Colonic mucosa (tissue), 4 donors: ENCODE measurements around the gene IFT74. TPM values are rescaled to one million over a fixed set of nuclear protein-coding genes. Genes with fewer than 3 reads are reported as not detected.
A peak's percentile ranks its signal among the peaks of the same experiment; 100 is the strongest.

Source experiments
- DNase-seq: peaks from one replicate; pipeline ENCODE4 v3.0.0-alpha.2; 2020
- H3K27ac ChIP-seq: fragments of 200-600 bp; one replicate; pipeline ENCODE4 v1.8.0; 2021
- H3K27me3 ChIP-seq: fragments of 200-600 bp; one replicate; pipeline ENCODE4 v1.8.0; 2021
- H3K36me3 ChIP-seq: fragments of 200-600 bp; one replicate; pipeline ENCODE4 v1.8.0; 2021
- H3K4me1 ChIP-seq: fragments of 200-600 bp; one replicate; pipeline ENCODE4 v1.8.0; 2021; ENCODE audit warnings: mild to moderate bottlenecking
- H3K4me3 ChIP-seq: fragments of 200-600 bp; one replicate; pipeline ENCODE4 v1.8.0; 2021
- H3K9ac ChIP-seq, 2 donors: one replicate each; pipeline ENCODE4 v1.7.0; 2013; ENCODE audit warnings: control low read depth in 2 of 2, low read depth in 2 of 2, low read length in 2 of 2
- H3K9me3 ChIP-seq: fragments of 200-600 bp; one replicate; pipeline ENCODE4 v1.8.0; 2021
- intact Hi-C: fragments of 100-400 bp; cut with DNase I; formaldehyde crosslinking; loops from one replicate; pipeline ENCODE4 v1.14.1; 2022
- total RNA-seq, 2 donors: library from RNA; stranded (reverse); fragmentation: NEBNext Ultra II Directional in 1 of 2; extraction: Animal tissue kit (Norgen Biotek cat#: 25700) in 1 of 2; gene quantifications; one replicate each; pipeline ENCODE4 v1.2.1, GENCODE V29; 2021
- TF ChIP-seq, protein P1 (sequence below): fragments of 200-600 bp; IDR thresholded peaks from one replicate; pipeline ENCODE4 v1.8.0; 2022; ENCODE audit warnings: antibody characterized with exemption, mild to moderate bottlenecking
- donor health status: healthy.
- donor health status: DM: no; HTN: no; CAD: no.
- donor health status: DM: no; HTN: no; CAD: no.

The IFT74 gene
- total RNA-seq, 2 donors from 2014 or later, result 12.3 to 14.8 TPM

GRCh38 chr9:26974927-26975326, 18.7 kb downstream of the IFT74 start:
- TF ChIP-seq, protein P1, sequence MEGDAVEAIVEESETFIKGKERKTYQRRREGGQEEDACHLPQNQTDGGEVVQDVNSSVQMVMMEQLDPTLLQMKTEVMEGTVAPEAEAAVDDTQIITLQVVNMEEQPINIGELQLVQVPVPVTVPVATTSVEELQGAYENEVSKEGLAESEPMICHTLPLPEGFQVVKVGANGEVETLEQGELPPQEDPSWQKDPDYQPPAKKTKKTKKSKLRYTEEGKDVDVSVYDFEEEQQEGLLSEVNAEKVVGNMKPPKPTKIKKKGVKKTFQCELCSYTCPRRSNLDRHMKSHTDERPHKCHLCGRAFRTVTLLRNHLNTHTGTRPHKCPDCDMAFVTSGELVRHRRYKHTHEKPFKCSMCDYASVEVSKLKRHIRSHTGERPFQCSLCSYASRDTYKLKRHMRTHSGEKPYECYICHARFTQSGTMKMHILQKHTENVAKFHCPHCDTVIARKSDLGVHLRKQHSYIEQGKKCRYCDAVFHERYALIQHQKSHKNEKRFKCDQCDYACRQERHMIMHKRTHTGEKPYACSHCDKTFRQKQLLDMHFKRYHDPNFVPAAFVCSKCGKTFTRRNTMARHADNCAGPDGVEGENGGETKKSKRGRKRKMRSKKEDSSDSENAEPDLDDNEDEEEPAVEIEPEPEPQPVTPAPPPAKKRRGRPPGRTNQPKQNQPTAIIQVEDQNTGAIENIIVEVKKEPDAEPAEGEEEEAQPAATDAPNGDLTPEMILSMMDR, result no peak
- no peaks in the 10 kb centered on the region for H3K4me1 ChIP-seq
- H3K36me3 ChIP-seq, result no peaks in the 10 kb centered on the region
- no peak overlapping the region for H3K9ac ChIP-seq
- no peak overlapping the region for H3K4me3 ChIP-seq
- H3K27ac ChIP-seq, result no peak overlapping the region
- no peaks in the 10 kb centered on the region for H3K9me3 ChIP-seq
- intact Hi-C loops, result loop anchor here (5.0 to 10.0 kb wide), 2 partner anchors 120 to 233 kb away; no protein-coding TSS in a partner anchor
- H3K27me3 ChIP-seq, result no peaks in the 10 kb centered on the region
- DNase-seq, result no peak

DNA sequence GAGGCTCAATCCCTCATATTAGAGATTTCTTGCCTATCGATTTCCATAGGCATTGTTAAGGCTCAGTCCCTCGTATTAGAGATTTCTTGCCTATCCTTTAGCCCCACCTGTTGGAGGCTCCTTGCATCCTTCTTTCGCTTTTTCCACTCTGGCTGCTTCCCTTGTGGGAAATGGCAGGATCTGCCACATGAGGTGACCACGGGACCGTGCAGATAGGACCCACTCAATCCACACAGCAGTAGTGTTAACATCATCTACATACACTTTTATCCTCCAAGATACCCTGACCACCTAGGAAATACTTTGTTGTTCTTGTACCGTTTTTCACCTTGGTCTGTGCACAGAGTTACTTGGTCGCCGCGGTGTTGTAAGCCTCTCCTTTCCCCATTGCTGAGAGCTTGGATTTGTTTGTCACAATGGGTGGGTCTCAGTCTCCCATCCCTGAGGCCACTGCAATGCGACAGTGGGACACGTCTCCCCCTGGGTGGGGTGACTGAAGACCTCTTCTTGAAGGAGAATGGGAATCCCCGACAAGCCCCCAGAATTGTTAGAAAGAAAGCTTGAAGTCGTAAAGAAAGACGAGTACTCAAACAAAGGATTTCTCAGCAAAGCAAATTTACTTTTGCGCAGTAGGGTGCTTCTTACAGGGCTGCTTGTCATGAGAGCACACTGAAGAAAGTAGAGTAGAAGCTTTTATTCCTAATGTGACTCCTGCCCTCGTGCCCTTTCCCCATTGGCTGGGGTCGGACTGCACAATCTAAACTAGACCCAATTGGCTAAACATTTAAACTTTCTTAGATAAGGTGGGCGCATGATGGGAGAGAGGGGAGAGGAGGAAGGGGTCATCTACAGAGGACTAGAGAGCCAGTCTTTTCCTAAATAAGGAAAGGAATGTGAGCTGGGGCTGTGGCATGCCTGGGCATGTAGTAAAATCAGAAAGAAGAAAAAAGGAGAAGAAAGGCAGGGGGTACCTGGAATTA, 19.8 kb downstream of the IFT74 start:
- TF ChIP-seq, protein P1, result peak; percentile 52
- peak; percentile 46 for DNase-seq
- Histone ChIP-seq H3K36me3 (no peaks in the 10 kb centered on the region), H3K4me1 (no peaks in the 10 kb centered on the region), H3K4me3 (no peak overlapping the region), H3K9ac (no peak overlapping the region), H3K27me3 (no peaks in the 10 kb centered on the region), H3K9me3 (no peaks in the 10 kb centered on the region), H3K27ac (no peak overlapping the region)
- intact Hi-C loops, result loop anchor here (10.0 kb wide), 1 partner anchor 121 kb away; no protein-coding TSS in a partner anchor

DNA sequence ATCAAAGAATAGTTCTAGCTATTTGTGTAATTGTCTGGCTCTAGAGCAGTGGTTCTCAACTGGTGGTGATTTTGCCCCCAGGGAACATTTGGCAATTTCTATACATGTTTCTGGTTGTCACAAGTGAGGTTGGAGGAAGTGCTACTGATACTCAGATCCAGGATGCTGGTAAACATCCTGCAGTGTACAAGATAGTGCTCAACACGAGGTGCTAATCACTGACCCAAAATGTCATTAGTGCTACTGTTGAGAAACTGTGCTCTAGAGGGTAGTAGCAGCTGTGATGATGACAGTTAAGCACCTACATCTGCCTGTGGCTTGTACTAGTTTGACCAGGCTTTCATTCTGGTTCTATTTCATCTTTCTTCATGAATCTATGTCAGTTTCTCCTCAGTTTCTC, 27.1 kb downstream of the IFT74 start:
- DNase-seq, result no peak
- no peak overlapping the region for H3K27ac ChIP-seq
- intact Hi-C loops, result no loop called here
- no peak overlapping the region for H3K9ac ChIP-seq
- H3K4me3 ChIP-seq, result no peak overlapping the region
- H3K27me3 ChIP-seq, result no peaks in the 10 kb centered on the region
- H3K4me1 ChIP-seq, result no peaks in the 10 kb centered on the region
- no peaks in the 10 kb centered on the region for H3K36me3 ChIP-seq
- TF ChIP-seq, protein P1, result no peak
- no peaks in the 10 kb centered on the region for H3K9me3 ChIP-seq

DNA sequence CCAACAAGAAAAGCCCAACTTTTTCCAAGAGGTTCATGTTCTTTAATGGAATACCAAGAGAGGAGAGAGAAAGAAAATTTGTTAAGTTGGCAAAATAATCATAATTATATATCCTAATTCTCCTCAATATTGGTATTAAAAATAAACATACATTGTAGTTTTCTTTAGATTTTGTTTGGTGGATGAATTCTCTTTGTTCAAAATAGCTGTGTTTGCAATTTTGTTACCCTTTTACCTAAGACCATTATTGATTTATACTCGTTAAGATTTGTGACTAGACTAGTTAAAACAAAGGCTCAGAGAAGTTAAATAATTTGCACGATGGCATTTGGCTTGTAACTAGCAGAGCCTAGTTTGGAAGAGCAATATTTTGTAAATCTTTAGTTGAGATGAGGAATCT, 39.6 kb downstream of the IFT74 start:
- H3K4me1 ChIP-seq, result no peaks in the 10 kb centered on the region
- TF ChIP-seq, protein P1, result no peak
- H3K27me3 ChIP-seq, result no peaks in the 10 kb centered on the region
- H3K36me3 ChIP-seq, result no peaks in the 10 kb centered on the region
- H3K4me3 ChIP-seq, result no peak overlapping the region
- H3K9ac ChIP-seq, result no peak overlapping the region
- DNase-seq, result no peak
- no peaks in the 10 kb centered on the region for H3K9me3 ChIP-seq
- no peak overlapping the region for H3K27ac ChIP-seq
- intact Hi-C loops, result no loop called here

- peak overlapping the region; percentile 81 for H3K27ac ChIP-seq
- peak overlapping the region; percentile 29 to 40 for H3K9ac ChIP-seq
- DNase-seq, result peak; percentile 24
- intact Hi-C loops, result no loop called here
- H3K27me3 ChIP-seq, result no peaks in the 10 kb centered on the region
- TF ChIP-seq, protein P1, result no peak
- H3K4me1 ChIP-seq, result no peaks in the 10 kb centered on the region
- no peaks in the 10 kb centered on the region for H3K9me3 ChIP-seq
- no peaks in the 10 kb centered on the region for H3K36me3 ChIP-seq
- H3K4me3 ChIP-seq, result peak overlapping the region; percentile 34
Observed at GRCh38 chr9:27003426-27004077, 47.3 kb downstream of the IFT74 start.
